Measurements from ENCODE around the gene COL25A1. TPM values are rescaled to one million over a fixed set of nuclear protein-coding genes. Genes with fewer than 3 reads are reported as not detected.

COL25A1 gene
- total RNA-seq, 2 donors from 2014 or later, result 0.26 to 0.99 TPM

GRCh38 chr4:108959491-108959890 is 343.0 kb downstream of the COL25A1 start:
- TF ChIP-seq CTCF (IDR thresholded peaks at IDR 0.05) (no peak), POLR2A (IDR thresholded peaks at IDR 0.05) (no peak)
- no peaks in the 10 kb centered on the region for H3K36me3 ChIP-seq (replicated peaks in 1 of 2; ENCODE audit: insufficient read depth in 1 of 2, low read depth in 2 of 2)
- ATAC-seq (no peak), DNase-seq (no peak)
- no peaks in the 10 kb centered on the region for H3K27me3 ChIP-seq
- H3K4me3 ChIP-seq, result no peak overlapping the region
- no peaks in the 10 kb centered on the region for H3K4me1 ChIP-seq
- intact Hi-C loops (cut with DNase I), result no loop called here
- H3K27ac ChIP-seq, result no peak overlapping the region
- H3K9me3 ChIP-seq, result no peaks in the 10 kb centered on the region

- ATAC-seq, result no peak
- WGBS, 2 donors, result 27 to 34% methylated on average over 3 of the region's 3 CpGs
Measured at GRCh38 chr4:108954880-108955279, 347.6 kb downstream of the COL25A1 start.

GRCh38 chr4:108953941-108954340 is 348.5 kb downstream of the COL25A1 start:
- no peaks in the 10 kb centered on the region for H3K4me1 ChIP-seq
- intact Hi-C loops (cut with DNase I), result no loop called here
- H3K27ac ChIP-seq, result no peak overlapping the region
- no peaks in the 10 kb centered on the region for H3K9me3 ChIP-seq
- H3K27me3 ChIP-seq, result no peaks in the 10 kb centered on the region
- no peak overlapping the region for H3K4me3 ChIP-seq
- no peak for TF ChIP-seq POLR2A (IDR thresholded peaks at IDR 0.05)
- no peak for TF ChIP-seq CTCF (IDR thresholded peaks at IDR 0.05)
- WGBS, 2 donors, result 48 to 53% methylated on average over 4 of the region's 4 CpGs
- no peaks in the 10 kb centered on the region for H3K36me3 ChIP-seq (replicated peaks in 1 of 2; ENCODE audit: insufficient read depth in 1 of 2, low read depth in 2 of 2)
- ATAC-seq (no peak), DNase-seq (no peak)

More at GRCh38 chr4:108954880-108955279, 347.6 kb downstream of the COL25A1 start:
- Histone ChIP-seq H3K27ac (no peak overlapping the region), H3K9me3 (no peaks in the 10 kb centered on the region), H3K36me3 (replicated peaks in 1 of 2; ENCODE audit: insufficient read depth in 1 of 2, low read depth in 2 of 2) (no peaks in the 10 kb centered on the region), H3K4me3 (no peak overlapping the region), H3K4me1 (no peaks in the 10 kb centered on the region), H3K27me3 (no peaks in the 10 kb centered on the region)
- intact Hi-C loops (cut with DNase I), result no loop called here
- DNase-seq, result no peak
- TF ChIP-seq CTCF (IDR thresholded peaks at IDR 0.05), result no peak
- no peak for TF ChIP-seq POLR2A (IDR thresholded peaks at IDR 0.05)

- no peak for TF ChIP-seq POLR2A (IDR thresholded peaks at IDR 0.05)
- no peak for TF ChIP-seq CTCF (IDR thresholded peaks at IDR 0.05)
- no peaks in the 10 kb centered on the region for H3K9me3 ChIP-seq
Measured at GRCh38 chr4:108950158-108950915, 352.1 kb downstream of the COL25A1 start.

GRCh38 chr4:108947526-108947925 is 354.9 kb downstream of the COL25A1 start:
- Histone ChIP-seq H3K27me3 (no peaks in the 10 kb centered on the region), H3K4me1 (no peaks in the 10 kb centered on the region), H3K9me3 (no peaks in the 10 kb centered on the region), H3K36me3 (replicated peaks in 1 of 2; ENCODE audit: insufficient read depth in 1 of 2, low read depth in 2 of 2) (no peaks in the 10 kb centered on the region), H3K4me3 (no peak overlapping the region), H3K27ac (no peak overlapping the region)
- no peak for ATAC-seq
- DNase-seq, result no peak
- TF ChIP-seq POLR2A (IDR thresholded peaks at IDR 0.05) (no peak), CTCF (IDR thresholded peaks at IDR 0.05) (no peak)
- intact Hi-C loops (cut with DNase I), result no loop called here

More at GRCh38 chr4:108950158-108950915, 352.1 kb downstream of the COL25A1 start:
- intact Hi-C loops (cut with DNase I), result no loop called here
- no peak overlapping the region for H3K4me3 ChIP-seq
- no peak overlapping the region for H3K27ac ChIP-seq
- no peak for ATAC-seq
- no peaks in the 10 kb centered on the region for H3K36me3 ChIP-seq (replicated peaks in 1 of 2; ENCODE audit: insufficient read depth in 1 of 2, low read depth in 2 of 2)
- WGBS, 2 donors, result 70 to 71% methylated on average over 6 of the region's 6 CpGs
- H3K27me3 ChIP-seq, result no peaks in the 10 kb centered on the region
- DNase-seq, result no peak
- H3K4me1 ChIP-seq, result no peaks in the 10 kb centered on the region
